ENCODE results near the gene CSF2. TPM values are rescaled to one million over a fixed set of nuclear protein-coding genes. Genes with fewer than 3 reads are reported as not detected.

CSF2 gene
- total and polyA plus RNA-seq, 4 donors = 0.37 to 16.8 (median 8.2) TPM

DNA sequence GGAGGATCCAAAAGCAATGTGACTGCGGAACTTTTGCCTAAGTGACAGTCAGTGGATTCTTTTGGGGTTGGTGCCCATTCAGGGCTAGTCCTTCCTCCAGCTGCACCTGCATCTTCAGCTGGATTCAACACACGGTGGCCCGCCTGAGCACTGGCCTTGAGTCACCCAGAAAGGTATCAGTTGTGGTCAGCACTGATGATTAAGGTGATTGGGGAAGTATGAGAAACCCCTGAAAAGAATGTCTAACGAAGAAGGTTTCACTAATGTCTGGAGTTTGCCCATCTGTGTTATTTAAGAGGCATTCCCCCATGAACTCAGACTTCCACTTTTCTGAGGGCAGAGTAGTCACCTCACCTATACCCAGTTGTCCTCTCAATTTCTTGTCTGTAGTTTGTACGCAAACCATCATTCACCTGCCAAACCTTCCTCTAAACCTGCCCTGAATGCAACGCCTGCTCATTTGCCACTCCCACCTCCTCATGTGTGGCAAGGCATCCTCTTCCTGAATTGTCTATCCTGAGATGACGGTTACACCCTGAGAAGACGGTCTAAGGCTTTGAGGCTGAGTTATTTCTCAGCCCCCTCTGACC lies 27.2 kb downstream of the CSF2 start:
- Histone ChIP-seq H3K27me3 (ENCODE audit: control insufficient read depth in 3 of 3, insufficient read depth in 3 of 3, low read length in 2 of 3) (no peaks in the 10 kb centered on the region), H3K4me1 (ENCODE audit: control insufficient read depth in 5 of 5, insufficient read depth in 5 of 5, low read length in 5 of 5) (peaks cover 0 to 15% (median 5%) of the 10 kb centered on the region in 5 donors), H3K9ac (ENCODE audit: insufficient read depth in 1 of 2, low read length in 2 of 2) (no peak overlapping the region), H3K36me3 (ENCODE audit: control insufficient read depth in 4 of 4, insufficient read depth in 4 of 4, low read length in 4 of 4) (no peaks in the 10 kb centered on the region), H3K4me3 (no peak overlapping the region), H3K9me3 (ENCODE audit: control insufficient read depth in 4 of 4, insufficient read depth in 3 of 4, low read length in 3 of 4) (no peaks in the 10 kb centered on the region), H3K27ac (ENCODE audit: low read depth in 1 of 2, low read length in 1 of 2) (no peak overlapping the region)
- ATAC-seq (ENCODE audit: insufficient read depth, low FRiP score) = no peak
- no peak for DNase-seq
- TF ChIP-seq, protein P1, sequence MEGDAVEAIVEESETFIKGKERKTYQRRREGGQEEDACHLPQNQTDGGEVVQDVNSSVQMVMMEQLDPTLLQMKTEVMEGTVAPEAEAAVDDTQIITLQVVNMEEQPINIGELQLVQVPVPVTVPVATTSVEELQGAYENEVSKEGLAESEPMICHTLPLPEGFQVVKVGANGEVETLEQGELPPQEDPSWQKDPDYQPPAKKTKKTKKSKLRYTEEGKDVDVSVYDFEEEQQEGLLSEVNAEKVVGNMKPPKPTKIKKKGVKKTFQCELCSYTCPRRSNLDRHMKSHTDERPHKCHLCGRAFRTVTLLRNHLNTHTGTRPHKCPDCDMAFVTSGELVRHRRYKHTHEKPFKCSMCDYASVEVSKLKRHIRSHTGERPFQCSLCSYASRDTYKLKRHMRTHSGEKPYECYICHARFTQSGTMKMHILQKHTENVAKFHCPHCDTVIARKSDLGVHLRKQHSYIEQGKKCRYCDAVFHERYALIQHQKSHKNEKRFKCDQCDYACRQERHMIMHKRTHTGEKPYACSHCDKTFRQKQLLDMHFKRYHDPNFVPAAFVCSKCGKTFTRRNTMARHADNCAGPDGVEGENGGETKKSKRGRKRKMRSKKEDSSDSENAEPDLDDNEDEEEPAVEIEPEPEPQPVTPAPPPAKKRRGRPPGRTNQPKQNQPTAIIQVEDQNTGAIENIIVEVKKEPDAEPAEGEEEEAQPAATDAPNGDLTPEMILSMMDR (IDR thresholded peaks at IDR 0.05; ENCODE audit: control extremely low read depth, extremely low read depth) = no peak
- 41 to 77% methylated on average over 8 of the region's 8 CpGs for WGBS, 2 donors

DNA sequence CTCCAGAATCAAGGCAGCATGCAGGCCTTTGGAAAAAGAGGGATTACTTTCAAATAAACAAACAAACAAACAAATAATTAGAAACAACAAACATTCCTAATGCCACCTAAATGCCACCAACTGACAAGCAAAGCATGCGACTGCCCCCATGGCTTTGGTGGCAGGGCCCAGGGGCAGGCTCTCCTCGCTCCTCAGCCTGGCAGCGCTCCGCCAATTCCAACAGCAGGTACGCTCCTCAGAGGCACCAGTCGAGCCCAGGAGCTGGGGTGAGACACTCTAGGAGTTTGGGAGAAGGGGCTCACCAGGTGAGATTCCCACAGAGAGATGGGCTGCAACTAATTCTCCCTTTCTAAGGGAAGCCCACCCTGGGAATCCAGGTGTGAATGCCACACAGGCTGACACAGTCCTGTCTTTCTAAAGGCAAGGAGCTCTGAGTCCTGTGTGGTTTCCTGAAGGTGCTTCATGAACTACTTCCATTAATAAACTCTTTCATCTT lies 27.8 kb downstream of the CSF2 start:
- DNase-seq = no peak
- TF ChIP-seq, protein P1 (IDR thresholded peaks at IDR 0.05; ENCODE audit: control extremely low read depth, extremely low read depth) = no peak
- no peak overlapping the region for H3K27ac ChIP-seq (ENCODE audit: low read depth in 1 of 2, low read length in 1 of 2)

DNA sequence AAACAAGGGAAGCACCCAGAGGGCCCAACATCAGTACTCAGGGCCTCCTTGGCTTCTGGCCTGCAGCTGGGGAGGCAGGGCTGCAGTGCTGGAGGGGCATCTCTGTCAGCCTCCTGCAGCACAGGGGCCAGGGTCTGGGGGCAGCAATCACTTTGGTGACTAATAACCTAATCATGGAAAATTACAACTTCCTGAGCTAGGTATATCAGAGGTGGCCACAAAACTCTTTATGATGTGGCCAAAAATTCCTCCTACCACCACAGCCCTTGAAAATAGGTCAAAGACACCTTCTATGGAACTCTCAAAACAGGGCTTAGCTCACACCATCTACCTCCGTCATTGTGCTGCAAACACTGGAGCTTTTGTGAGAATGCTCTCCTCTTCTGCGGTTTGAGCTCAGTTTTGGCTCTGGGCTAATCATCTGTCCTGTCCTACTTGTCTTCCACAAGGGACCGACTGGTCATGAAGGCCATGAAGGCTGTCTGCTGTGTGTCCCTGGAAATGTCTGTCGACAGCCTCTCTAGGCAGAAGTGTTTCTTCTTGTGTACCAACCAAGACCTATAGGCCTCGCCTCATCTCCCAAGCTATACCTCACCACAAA lies 28.6 kb downstream of the CSF2 start:
- 82% methylated on average over 5 of the region's 5 CpGs for WGBS, 2 donors

More for the DNA sequence above, 27.8 kb downstream of the CSF2 start:
- Histone ChIP-seq H3K27me3 (ENCODE audit: control insufficient read depth in 3 of 3, insufficient read depth in 3 of 3, low read length in 2 of 3) (no peaks in the 10 kb centered on the region), H3K9ac (ENCODE audit: insufficient read depth in 1 of 2, low read length in 2 of 2) (no peak overlapping the region), H3K4me1 (ENCODE audit: control insufficient read depth in 5 of 5, insufficient read depth in 5 of 5, low read length in 5 of 5) (peaks cover 0 to 15% (median 5%) of the 10 kb centered on the region in 5 donors), H3K4me3 (no peak overlapping the region), H3K9me3 (ENCODE audit: control insufficient read depth in 4 of 4, insufficient read depth in 3 of 4, low read length in 3 of 4) (no peaks in the 10 kb centered on the region), H3K36me3 (ENCODE audit: control insufficient read depth in 4 of 4, insufficient read depth in 4 of 4, low read length in 4 of 4) (no peaks in the 10 kb centered on the region)
- ATAC-seq (ENCODE audit: insufficient read depth, low FRiP score) = no peak
- WGBS, 2 donors = 94 to 96% methylated on average over 6 of the region's 6 CpGs

More for the DNA sequence above, 28.6 kb downstream of the CSF2 start:
- Histone ChIP-seq H3K9ac (ENCODE audit: insufficient read depth in 1 of 2, low read length in 2 of 2) (no peak overlapping the region), H3K27ac (ENCODE audit: low read depth in 1 of 2, low read length in 1 of 2) (no peak overlapping the region), H3K36me3 (ENCODE audit: control insufficient read depth in 4 of 4, insufficient read depth in 4 of 4, low read length in 4 of 4) (no peaks in the 10 kb centered on the region), H3K4me3 (no peak overlapping the region), H3K27me3 (ENCODE audit: control insufficient read depth in 3 of 3, insufficient read depth in 3 of 3, low read length in 2 of 3) (no peaks in the 10 kb centered on the region), H3K4me1 (ENCODE audit: control insufficient read depth in 5 of 5, insufficient read depth in 5 of 5, low read length in 5 of 5) (peaks cover 0 to 15% (median 5%) of the 10 kb centered on the region in 5 donors), H3K9me3 (ENCODE audit: control insufficient read depth in 4 of 4, insufficient read depth in 3 of 4, low read length in 3 of 4) (no peaks in the 10 kb centered on the region)
- TF ChIP-seq, protein P1 (IDR thresholded peaks at IDR 0.05; ENCODE audit: control extremely low read depth, extremely low read depth) = no peak
- ATAC-seq (ENCODE audit: insufficient read depth, low FRiP score) (no peak), DNase-seq (no peak)

Data from lung (tissue), 12 donors.